GM13976 (cell line): ENCODE measurements around the gene PPP1R9A.

ENCODE experiments used
- DNase-seq: peaks from one replicate; pipeline ENCODE4 v3.0.0; 2012; ENCODE audit warnings: low spot score
- CTCF ChIP-seq: IDR thresholded peaks from 2 replicates; pipeline ENCODE4 v1.5.1; 2012; ENCODE audit warnings: borderline replicate concordance, mild to moderate bottlenecking; ENCODE audit not compliant: insufficient read depth; ENCODE audit errors: extremely low read depth, missing control alignments, control extremely low read depth
- in situ Hi-C: fragments of 300-500 bp; cut with MboI; formaldehyde crosslinking; loops from one replicate; pipeline ENCODE4 v1.12.0; 2022; ENCODE audit warnings: low sequenced_read_pairs, mixed read lengths, inconsistent platforms; ENCODE audit not compliant: unreplicated experiment

The PPP1R9A gene

GRCh38 chr7:94907026-94907810 is at the start of gene PPP1R9A:
Gene PPP1R9A, plus strand, starts transcription at chr7:94907594. Its CDS starts 2,520 bp downstream, at chr7:94910114.
- in situ Hi-C loops: no loop called here
- TF ChIP-seq CTCF: no peak
- peak; percentile 36 for DNase-seq

GRCh38 chr7:94871132-94871531 is 36.3 kb upstream of the PPP1R9A start:
- in situ Hi-C loops: no loop called here
- DNase-seq: no peak
- TF ChIP-seq CTCF: no peak

GRCh38 chr7:94873239-94873638 is 34.2 kb upstream of the PPP1R9A start:
- TF ChIP-seq CTCF: no peak

GRCh38 chr7:94874036-94874785 is 33.2 kb upstream of the PPP1R9A start:
- TF ChIP-seq CTCF: no peak
- no peak for DNase-seq
- in situ Hi-C loops: no loop called here

More at GRCh38 chr7:94873239-94873638, 34.2 kb upstream of the PPP1R9A start:
- no peak for DNase-seq
- in situ Hi-C loops: no loop called here

GRCh38 chr7:94875201-94875600 is 32.2 kb upstream of the PPP1R9A start:
- in situ Hi-C loops: no loop called here
- DNase-seq: no peak

More at GRCh38 chr7:94875201-94875600, 32.2 kb upstream of the PPP1R9A start:
- no peak for TF ChIP-seq CTCF
